SK-N-SH (cell line): ENCODE data around the gene EEFSEC. TPM values are rescaled to one million over a fixed set of nuclear protein-coding genes. Genes with fewer than 3 reads are reported as not detected.

Experiments
- CTCF ChIA-PET: fragments of 300-600, 350-600 bp; formaldehyde crosslinking; extraction: SDS; loops from one replicate; lab custom pipeline; 2021; lab: Yijun Ruan, JAX
- POLR2A ChIA-PET: fragments of 350-600 bp; sonication (Branson Sonifier 250); formaldehyde crosslinking; extraction: SDS; loops from one replicate; lab custom pipeline; 2020; ENCODE audit warnings: antibody characterized with exemption, inconsistent platforms; lab: Yijun Ruan, JAX
- DNase-seq: peaks from one replicate; pipeline ENCODE4 v3.0.0; 2012
- H2AFZ ChIP-seq: fragments of 200-600 bp; sonication (generic); 2 replicates; pipeline ENCODE4 v1.8.1; 2016; ENCODE audit warnings: antibody characterized with exemption, mild to moderate bottlenecking, low read depth
- H3F3A ChIP-seq: fragments of 200-600 bp; sonication (generic); replicated peaks from 2 replicates; pipeline ENCODE3; 2016; ENCODE audit warnings: antibody characterized with exemption, mild to moderate bottlenecking; ENCODE audit not compliant: insufficient read depth
- H3K27ac ChIP-seq, 2 experiments: fragments of 200-500 bp in 1 of 2; fragments of 200-600 bp in 1 of 2; sonication (Bioruptor generic) in 1 of 2; sonication (generic), shearing (Covaris generic) in 1 of 2; 2 replicates each; pipeline versions ENCODE4 v1.5.1 to v1.6.1; 2014 to 2016; ENCODE audit warnings: low read depth in 2 of 2, inconsistent platforms in 1 of 2, low read length in 1 of 2, mild to moderate bottlenecking in 1 of 2, mixed read lengths in 1 of 2
- H3K27me3 ChIP-seq: fragments of 200-600 bp; sonication (generic), shearing (Covaris generic); 2 replicates; pipeline ENCODE4 v1.6.1; 2016; ENCODE audit warnings: mixed run types; ENCODE audit not compliant: insufficient read depth
- H3K36me3 ChIP-seq, 2 experiments: fragments of 200-500 bp in 1 of 2; fragments of 200-600 bp in 1 of 2; sonication (Bioruptor generic) in 1 of 2; sonication (generic) in 1 of 2; replicated peaks in 1 of 2; 2 replicates each; pipeline versions ENCODE3 to v1.5.1; 2014 to 2016; ENCODE audit warnings: low read length in 1 of 2, mild to moderate bottlenecking in 1 of 2; ENCODE audit not compliant: insufficient read depth in 2 of 2, control insufficient read depth in 1 of 2
- H3K4me1 ChIP-seq, 2 experiments: fragments of 200-500 bp in 1 of 2; fragments of 200-600 bp in 1 of 2; sonication (Bioruptor generic) in 1 of 2; sonication (generic), shearing (Covaris generic) in 1 of 2; 2 replicates each; pipeline versions ENCODE4 v1.5.1 to v1.6.1; 2014 to 2016; ENCODE audit warnings: low read depth in 1 of 2, low read length in 1 of 2, mixed run types in 1 of 2; ENCODE audit not compliant: insufficient read depth in 2 of 2, control insufficient read depth in 1 of 2
- H3K4me2 ChIP-seq: fragments of 200-600 bp; sonication (generic), shearing (Covaris generic); 2 replicates; pipeline ENCODE4 v1.6.1; 2017; ENCODE audit warnings: mixed run types
- H3K4me3 ChIP-seq, 2 experiments: fragments of 200-500 bp in 1 of 2; fragments of 200-600 bp in 1 of 2; sonication (Bioruptor generic) in 1 of 2; sonication (generic), shearing (Covaris generic) in 1 of 2; 2 replicates each; pipeline versions ENCODE4 v1.5.1 to v1.8.1; 2014 to 2016; ENCODE audit warnings: low read depth in 2 of 2, inconsistent platforms in 1 of 2, low read length in 1 of 2, mild to moderate bottlenecking in 1 of 2, mixed read lengths in 1 of 2, moderate library complexity in 1 of 2
- H3K79me2 ChIP-seq: fragments of 200-600 bp; sonication (generic); 2 replicates; pipeline ENCODE4 v1.8.1; 2017; ENCODE audit warnings: mild to moderate bottlenecking; ENCODE audit not compliant: insufficient read depth
- H3K9ac ChIP-seq: fragments of 200-600 bp; sonication (generic); 2 replicates; pipeline ENCODE4 v1.6.1; 2017; ENCODE audit warnings: mixed run types
- H3K9me2 ChIP-seq: fragments of 200-600 bp; sonication (generic); 2 replicates; pipeline ENCODE4 v1.6.1; 2017; ENCODE audit warnings: mixed run types
- H3K9me3 ChIP-seq: fragments of 200-600 bp; sonication (generic); 2 replicates; pipeline ENCODE4 v1.6.1; 2017; ENCODE audit warnings: mixed run types, mild to moderate bottlenecking, moderate library complexity
- H4K20me1 ChIP-seq: fragments of 200-600 bp; sonication (generic); 2 replicates; pipeline ENCODE4 v1.6.1; 2017; ENCODE audit warnings: mild to moderate bottlenecking, mixed run types; ENCODE audit not compliant: insufficient read depth
- CTCF ChIP-seq: fragments of 200-600 bp; sonication (generic); IDR thresholded peaks from 2 replicates; pipeline ENCODE4 v1.6.1; 2017; ENCODE audit warnings: antibody characterized with exemption, mild to moderate bottlenecking, moderate library complexity
- EZH2phosphoT487 ChIP-seq: fragments of 200-600 bp; sonication (generic); IDR thresholded peaks from 2 replicates; pipeline ENCODE4 v1.6.1; 2017; ENCODE audit warnings: low read depth, mixed run types, mild to moderate bottlenecking, antibody characterized with exemption, moderate library complexity, borderline replicate concordance
- FOSL2 ChIP-seq: IDR thresholded peaks from 2 replicates; pipeline ENCODE4 v1.4.0; 2012; ENCODE audit warnings: low read depth, mild to moderate bottlenecking, moderate library complexity, borderline replicate concordance
- FOXM1 ChIP-seq: IDR thresholded peaks from 2 replicates; pipeline ENCODE4 v1.4.0; 2012; ENCODE audit warnings: low read depth, mild to moderate bottlenecking
- GATA2 ChIP-seq: sonication (generic); formaldehyde crosslinking; IDR thresholded peaks from 2 replicates; pipeline ENCODE4 v1.5.0; 2020; ENCODE audit warnings: mild to moderate bottlenecking, missing genetic modification reagents
- JUND ChIP-seq: IDR thresholded peaks from 2 replicates; pipeline ENCODE4 v1.4.0; 2012
- MXI1 ChIP-seq: IDR thresholded peaks from 2 replicates; pipeline ENCODE4 v1.6.1; 2012; ENCODE audit warnings: mild to moderate bottlenecking, low read depth, low read length, improper control_type of control experiment
- POLR2AphosphoS5 ChIP-seq: IDR thresholded peaks from 2 replicates; pipeline ENCODE4 v1.6.1; 2012; ENCODE audit warnings: low read depth, low read length
- RAD21 ChIP-seq: IDR thresholded peaks from 2 replicates; pipeline ENCODE4 v1.6.1; 2012; ENCODE audit warnings: mild to moderate bottlenecking, low read length
- REST ChIP-seq: IDR thresholded peaks from 2 replicates; pipeline ENCODE4 v1.6.1; 2012; ENCODE audit warnings: mild to moderate bottlenecking, low read depth, low read length, moderate library complexity
- RFX5 ChIP-seq: IDR thresholded peaks from 2 replicates; pipeline ENCODE4 v1.6.1; 2012; ENCODE audit warnings: mild to moderate bottlenecking, improper control_type of control experiment, low read length
- RXRA ChIP-seq: IDR thresholded peaks from 2 replicates; pipeline ENCODE4 v1.4.0; 2012; ENCODE audit warnings: low read depth, mild to moderate bottlenecking, borderline replicate concordance
- SMC3 ChIP-seq: IDR thresholded peaks from 2 replicates; pipeline ENCODE4 v1.6.1; 2012; ENCODE audit warnings: low read depth, low read length, improper control_type of control experiment
- USF2 ChIP-seq: fragments of 150-350 bp; IDR thresholded peaks from 2 replicates; pipeline ENCODE4 v1.6.1; 2017; ENCODE audit warnings: antibody characterized with exemption, low read length, low read depth, borderline replicate concordance
- WGBS: methylation state at CpG from one replicate; pipeline ENCODE4 v1.1.6; 2017; ENCODE audit warnings: low lambda C conversion rate; 5-methylcytosine and 5-hydroxymethylcytosine counted together
- polyA plus RNA-seq, 3 experiments: library from polyadenylated mRNA; depleted of rRNA; stranded (reverse); fragments of >200 nt; gene quantifications; 2 replicates each; pipeline ENCODE4 v1.2.3, GENCODE V29; 2012

EEFSEC gene
- polyA plus RNA-seq, 1 of the 3 experiments (the other 2 are of a cell fraction), result 12.4 TPM

GRCh38 chr3:128425846-128426127 is 272.5 kb downstream of the EEFSEC start:
- Histone ChIP-seq H3K79me2 (no peaks in the 10 kb centered on the region), H3K27me3 (no peaks in the 10 kb centered on the region), H3K4me3 (no peak overlapping the region), H3K4me1 (peaks cover 0 to 80% of the 10 kb centered on the region in 2 experiments; a peak in 2 of 4 replicates), H2AFZ (no peak overlapping the region), H3K36me3 (no peaks in the 10 kb centered on the region), H4K20me1 (no peaks in the 10 kb centered on the region), H3K9me3 (no peaks in the 10 kb centered on the region), H3F3A (no peaks in the 10 kb centered on the region)
- TF ChIP-seq EZH2phosphoT487 (no peak), RXRA (no peak), GATA2 (no peak), FOSL2 (no peak), SMC3 (no peak), USF2 (no peak)
- TF ChIP-seq, all 33 proteins: peak for 0
- no peak for DNase-seq
- Histone ChIP-seq H3K9me2 (no peaks in the 10 kb centered on the region), H3K4me2 (no peak overlapping the region), H3K27ac (peak overlapping the region in 1 of 2 experiments; percentile 58; a peak in 2 of 4 replicates), H3K9ac (no peak overlapping the region)
- 71% methylated on average over 4 of the region's 8 CpGs for WGBS
- ChIA-PET CTCF (interaction anchor here (0.6 to 11.3 kb wide), 51 partner anchors 8 to 330 kb away, joined by 3 to 177 read pairs (median 4); partner anchors contain the start of gene GATA2), POLR2A (interaction anchor here (0.9 to 3.5 kb wide), 11 partner anchors 10 to 72 kb away, joined by 3 to 20 read pairs (median 7); partner anchors contain the start of gene GATA2)

- no peaks in the 10 kb centered on the region for H3K9me3 ChIP-seq
- H3K79me2 ChIP-seq, result no peaks in the 10 kb centered on the region
- TF ChIP-seq SMC3 (peak; percentile 95), MXI1 (no peak; the same call in 1 of the 2 replicates), CTCF (peak; percentile 72), FOXM1 (no peak), REST (0 out of 2 replicates have a peak, but pooled peaks have one; percentile 32), JUND (no peak), RFX5 (no peak), FOSL2 (no peak), POLR2AphosphoS5 (no peak), RAD21 (peak; percentile 84)
- no peak overlapping the region for H2AFZ ChIP-seq
- no peaks in the 10 kb centered on the region for H3K9me2 ChIP-seq
- no peak overlapping the region for H3K9ac ChIP-seq
- H3K27me3 ChIP-seq, result no peaks in the 10 kb centered on the region
- 0% methylated on average over 3 of the region's 66 CpGs for WGBS
- peaks cover 0 to 76% of the 10 kb centered on the region in 2 experiments; a peak in 2 of 4 replicates for H3K4me1 ChIP-seq
- no peaks in the 10 kb centered on the region for H4K20me1 ChIP-seq
- peak overlapping the region; percentile 23 to 24; a peak in 2 of 4 replicates for H3K4me3 ChIP-seq
- ChIA-PET CTCF (interaction anchor here (0.6 to 11.3 kb wide), 63 partner anchors 9 to 331 kb away, joined by 3 to 177 read pairs (median 4); partner anchors contain the start of gene GATA2), POLR2A (interaction anchor here (0.7 to 3.5 kb wide), 14 partner anchors 9 to 71 kb away, joined by 3 to 20 read pairs (median 6); partner anchors contain the start of gene GATA2)
- H3K27ac ChIP-seq, result peak overlapping the region in 1 of 2 experiments; percentile 71; a peak in 2 of 4 replicates
- no peaks in the 10 kb centered on the region for H3F3A ChIP-seq
- peak; percentile 95 for DNase-seq
- H3K36me3 ChIP-seq, result no peaks in the 10 kb centered on the region
- H3K4me2 ChIP-seq, result peak overlapping the region; percentile 66
Observed at GRCh38 chr3:128426128-128426921, 273.0 kb downstream of the EEFSEC start.
